ENCODE data around the gene TAF4. TPM values are rescaled to one million over a fixed set of nuclear protein-coding genes. Genes with fewer than 3 reads are reported as not detected.

TAF4 gene
- total RNA-seq, 2 donors from 2014 or later: 12.7 to 29.0 TPM

GRCh38 chr20:62014488-62014775 is 51.2 kb downstream of the TAF4 start:
- peaks cover 0 to 9% of the 10 kb centered on the region in 2 donors for H3K36me3 ChIP-seq (replicated peaks in 1 of 2; ENCODE audit: insufficient read depth in 1 of 2, low read depth in 2 of 2)
- 81% methylated on average over 9 to 12 of the region's 12 CpGs for WGBS, 2 donors
- TF ChIP-seq POLR2A (IDR thresholded peaks at IDR 0.05): no peak
- no peak for TF ChIP-seq CTCF (IDR thresholded peaks at IDR 0.05)
- H3K4me1 ChIP-seq: peaks cover 12% of the 10 kb centered on the region
- H3K4me3 ChIP-seq: no peak overlapping the region
- H3K9me3 ChIP-seq: no peaks in the 10 kb centered on the region
- no peaks in the 10 kb centered on the region for H3K27me3 ChIP-seq
- ATAC-seq (no peak), DNase-seq (no peak)
- no peak overlapping the region for H3K27ac ChIP-seq
- intact Hi-C loops (cut with DNase I): no loop called here

GRCh38 chr20:62012631-62013030 is 53.0 kb downstream of the TAF4 start:
- no peak overlapping the region for H3K27ac ChIP-seq
- no peak overlapping the region for H3K4me3 ChIP-seq
- intact Hi-C loops (cut with DNase I): no loop called here
- 92 to 93% methylated on average over 12 of the region's 12 CpGs for WGBS, 2 donors
- TF ChIP-seq POLR2A (IDR thresholded peaks at IDR 0.05): no peak
- no peak for TF ChIP-seq CTCF (IDR thresholded peaks at IDR 0.05)
- ATAC-seq: no peak
- no peak for DNase-seq
- H3K27me3 ChIP-seq: no peaks in the 10 kb centered on the region
- H3K9me3 ChIP-seq: no peaks in the 10 kb centered on the region
- peaks cover 0 to 20% of the 10 kb centered on the region in 2 donors for H3K36me3 ChIP-seq (replicated peaks in 1 of 2; ENCODE audit: insufficient read depth in 1 of 2, low read depth in 2 of 2)
- H3K4me1 ChIP-seq: no peaks in the 10 kb centered on the region

- Histone ChIP-seq H3K4me1 (no peaks in the 10 kb centered on the region), H3K36me3 (replicated peaks in 1 of 2; ENCODE audit: insufficient read depth in 1 of 2, low read depth in 2 of 2) (peaks cover 0 to 21% of the 10 kb centered on the region in 2 donors)
Measured at GRCh38 chr20:62011938-62012534, 53.6 kb downstream of the TAF4 start.

GRCh38 chr20:62011403-62011790 is 54.3 kb downstream of the TAF4 start:
- Histone ChIP-seq H3K27me3 (no peaks in the 10 kb centered on the region), H3K9me3 (no peaks in the 10 kb centered on the region), H3K4me3 (no peak overlapping the region), H3K4me1 (no peaks in the 10 kb centered on the region), H3K36me3 (replicated peaks in 1 of 2; ENCODE audit: insufficient read depth in 1 of 2, low read depth in 2 of 2) (peaks cover 0 to 23% of the 10 kb centered on the region in 2 donors), H3K27ac (no peak overlapping the region)
- intact Hi-C loops (cut with DNase I): no loop called here
- DNase-seq: no peak
- no peak for ATAC-seq
- 81 to 86% methylated on average over 4 to 6 of the region's 6 CpGs for WGBS, 2 donors
- TF ChIP-seq CTCF (IDR thresholded peaks at IDR 0.05) (no peak), POLR2A (IDR thresholded peaks at IDR 0.05) (no peak)

More at GRCh38 chr20:62011938-62012534, 53.6 kb downstream of the TAF4 start:
- intact Hi-C loops (cut with DNase I): no loop called here
- DNase-seq (no peak), ATAC-seq (no peak)
- H3K27me3 ChIP-seq: no peaks in the 10 kb centered on the region
- no peaks in the 10 kb centered on the region for H3K9me3 ChIP-seq
- WGBS, 2 donors: 95 to 96% methylated on average over 24 to 26 of the region's 27 CpGs
- no peak overlapping the region for H3K27ac ChIP-seq
- H3K4me3 ChIP-seq: no peak overlapping the region
- no peak for TF ChIP-seq POLR2A (IDR thresholded peaks at IDR 0.05)
- TF ChIP-seq CTCF (IDR thresholded peaks at IDR 0.05): no peak

Data from body of pancreas (tissue), 4 donors.